HEK293T (cell line): ENCODE data around the gene THOC1.

Experiments
- CTCF ChIA-PET: fragments of 350-600 bp; formaldehyde crosslinking; extraction: SDS; loops from one replicate; lab custom pipeline; 2021; ENCODE audit warnings: antibody characterized with exemption, inconsistent platforms; lab: Yijun Ruan, JAX
- POLR2A ChIA-PET: fragments of 350-600 bp; formaldehyde crosslinking; extraction: SDS; loops from one replicate; lab custom pipeline; 2020; ENCODE audit warnings: antibody characterized with exemption, inconsistent platforms; lab: Yijun Ruan, JAX
- DNase-seq: peaks from one replicate; pipeline ENCODE4 v3.0.0; 2012; ENCODE audit warnings: mixed read lengths; ENCODE audit errors: extremely low spot score
- ARNT ChIP-seq: fragments of 450-650 bp; IDR thresholded peaks from 2 replicates; pipeline ENCODE4 v1.6.1; 2017; ENCODE audit warnings: mild to moderate bottlenecking
- BHLHE40 ChIP-seq: fragments of 450-650 bp; IDR thresholded peaks from 2 replicates; pipeline ENCODE4 v1.6.1; 2016; ENCODE audit warnings: mild to moderate bottlenecking, moderate library complexity, borderline replicate concordance
- CTBP1 ChIP-seq: fragments of 450-650 bp; IDR thresholded peaks from 2 replicates; pipeline ENCODE4 v1.6.1; 2016; ENCODE audit warnings: borderline replicate concordance
- ELF4 ChIP-seq: fragments of 450-650 bp; IDR thresholded peaks from 2 replicates; pipeline ENCODE4 v1.6.1; 2017; ENCODE audit warnings: antibody characterized with exemption
- FOXA1 ChIP-seq: fragments of 450-650 bp; IDR thresholded peaks from 2 replicates; pipeline ENCODE4 v1.6.1; 2016; ENCODE audit warnings: mild to moderate bottlenecking
- FOXK2 ChIP-seq: fragments of 450-650 bp; IDR thresholded peaks from 2 replicates; pipeline ENCODE4 v1.6.1; 2016; ENCODE audit warnings: mild to moderate bottlenecking
- FOXM1 ChIP-seq: fragments of 450-650 bp; IDR thresholded peaks from 2 replicates; pipeline ENCODE4 v1.6.1; 2017; ENCODE audit warnings: mild to moderate bottlenecking, borderline replicate concordance
- HDGF ChIP-seq: fragments of 450-650 bp; IDR thresholded peaks from 2 replicates; pipeline ENCODE4 v1.6.1; 2017; ENCODE audit warnings: antibody characterized with exemption, borderline replicate concordance
- L3MBTL2 ChIP-seq: fragments of 450-650 bp; conservative IDR thresholded peaks from 2 replicates; pipeline ENCODE4 v1.6.1; 2016; ENCODE audit warnings: mild to moderate bottlenecking
- LEF1 ChIP-seq: fragments of 450-650 bp; IDR thresholded peaks from 2 replicates; pipeline ENCODE4 v1.6.1; 2017; ENCODE audit warnings: mild to moderate bottlenecking, borderline replicate concordance
- NFRKB ChIP-seq: fragments of 450-650 bp; IDR thresholded peaks from 2 replicates; pipeline ENCODE4 v1.6.1; 2016; ENCODE audit warnings: mild to moderate bottlenecking, moderate library complexity
- PKNOX1 ChIP-seq: fragments of 450-650 bp; IDR thresholded peaks from 2 replicates; pipeline ENCODE4 v1.6.1; 2016
- SP1 ChIP-seq: fragments of 450-650 bp; IDR thresholded peaks from 2 replicates; pipeline ENCODE4 v1.6.1; 2017
- SUZ12 ChIP-seq: fragments of 450-650 bp; IDR thresholded peaks from 2 replicates; pipeline ENCODE4 v1.6.1; 2016; ENCODE audit warnings: mild to moderate bottlenecking
- TARDBP ChIP-seq: fragments of 450-650 bp; IDR thresholded peaks from 2 replicates; pipeline ENCODE4 v1.6.1; 2016
- ZNF384 ChIP-seq: fragments of 450-650 bp; IDR thresholded peaks from 2 replicates; pipeline ENCODE4 v1.6.1; 2016

THOC1 gene

GRCh38 chr18:306608-307255, 38.9 kb upstream of the THOC1 start:
- ChIA-PET CTCF (interaction anchor here (0.8 kb wide), 1 partner anchor 53 kb away, joined by 3 read pairs; no protein-coding TSS in a partner anchor), POLR2A (interaction anchor here (1.2 kb wide), 1 partner anchor 10 kb away, joined by 3 read pairs; no protein-coding TSS in a partner anchor)
- no peak for DNase-seq
- TF ChIP-seq BHLHE40 (no peak), PKNOX1 (no peak), TARDBP (no peak), FOXK2 (no peak)

GRCh38 chr18:305003-305501, 37.2 kb upstream of the THOC1 start:
- POLR2A ChIA-PET = no interaction called here
- DNase-seq = no peak
- CTCF ChIA-PET = no interaction called here
- TF ChIP-seq PKNOX1 (no peak), HDGF (no peak), ELF4 (no peak), L3MBTL2 (no peak), ZNF384 (no peak), FOXM1 (no peak), CTBP1 (no peak), SP1 (no peak), NFRKB (no peak), ARNT (no peak)

- TF ChIP-seq LEF1 = no peak
- no peak for TF ChIP-seq FOXA1
- no peak for TF ChIP-seq ARNT
- no peak for TF ChIP-seq NFRKB
- TF ChIP-seq ELF4 = no peak
- CTCF ChIA-PET = interaction anchor here (1.5 kb wide), 1 partner anchor 10 kb away, joined by 4 read pairs; no protein-coding TSS in a partner anchor
- DNase-seq = no peak
- POLR2A ChIA-PET = interaction anchor here (0.8 kb wide), 1 partner anchor 36 kb away, joined by 3 read pairs; the partner anchor contains the start of gene THOC1
Measured at GRCh38 chr18:303607-304006, 35.8 kb upstream of the THOC1 start.

- no peak for DNase-seq
- POLR2A ChIA-PET = no interaction called here
- CTCF ChIA-PET = interaction anchor here (0.6 to 1.5 kb wide), 2 partner anchors 9 to 13 kb away, joined by 4 read pairs; no protein-coding TSS in a partner anchor
- TF ChIP-seq FOXA1 (no peak), ZNF384 (peak; percentile 85)
Measured at GRCh38 chr18:303011-303410, 35.2 kb upstream of the THOC1 start.

- DNase-seq = no peak
- CTCF ChIA-PET = no interaction called here
- POLR2A ChIA-PET = no interaction called here
- TF ChIP-seq FOXA1 (no peak), ELF4 (no peak), CTBP1 (no peak), BHLHE40 (no peak), TARDBP (no peak), SP1 (no peak), SUZ12 (no peak), FOXM1 (no peak)
Measured at GRCh38 chr18:302097-302496, 34.2 kb upstream of the THOC1 start.

GRCh38 chr18:297936-298335, 30.1 kb upstream of the THOC1 start:
- TF ChIP-seq ARNT (no peak), ELF4 (no peak), CTBP1 (no peak), FOXM1 (no peak), PKNOX1 (no peak), LEF1 (no peak), SP1 (no peak), BHLHE40 (no peak), FOXA1 (no peak), SUZ12 (no peak), ZNF384 (no peak), NFRKB (no peak)
- ChIA-PET POLR2A (interaction anchor here (1.3 kb wide), 1 partner anchor 9 kb away, joined by 3 read pairs; no protein-coding TSS in a partner anchor), CTCF (interaction anchor here (1.2 kb wide), 1 partner anchor 326 kb away, joined by 4 read pairs; no protein-coding TSS in a partner anchor)
- no peak for DNase-seq
